Measurements from ENCODE around the gene KLHL13.
"Not testable (repeated sequence)": the region's sequence is repeated elsewhere in the genome, so short reads cannot be mapped to it uniquely, and the experiment has no call there.

KLHL13 gene

DNA sequence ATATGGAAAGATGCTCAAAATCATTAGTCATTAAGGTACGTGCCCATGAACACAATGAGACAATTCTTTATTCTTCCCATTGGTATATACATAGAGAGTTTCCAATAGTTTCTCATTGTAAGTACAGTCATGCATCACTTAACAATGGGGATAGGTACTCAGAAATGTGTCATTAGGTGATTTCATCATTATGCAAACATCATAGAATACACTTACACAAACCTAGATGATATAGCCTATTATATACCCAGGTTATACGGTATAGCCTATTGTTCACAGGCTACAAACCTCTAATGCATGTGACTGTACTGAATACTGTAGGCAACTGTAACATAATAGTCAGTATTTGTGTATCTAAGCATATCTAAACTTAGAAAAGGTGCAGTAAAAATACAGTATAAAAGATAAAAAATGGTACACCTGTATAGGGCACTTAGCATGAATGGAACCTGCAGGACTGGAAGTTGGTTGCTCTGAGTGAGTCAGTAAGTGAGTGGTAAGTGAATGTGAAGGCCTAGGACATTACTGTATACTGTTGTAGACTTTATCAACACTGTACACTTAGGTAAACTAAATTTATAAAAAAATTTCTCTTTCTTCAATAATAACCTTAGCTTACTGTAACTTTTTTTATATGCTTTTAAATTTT, 49.6 kb downstream of the KLHL13 start:
- DNase-seq (ENCODE audit: low read depth): no peak

- DNase-seq (ENCODE audit: low read depth): no peak
These were observed 53.6 kb downstream of the KLHL13 start for GRCh38 chrX:118062817-118063615.

GRCh38 chrX:118062048-118062789, 54.4 kb downstream of the KLHL13 start:
- no peak for DNase-seq (ENCODE audit: low read depth)

GRCh38 chrX:118058924-118059323, 57.7 kb downstream of the KLHL13 start:
- no peak for DNase-seq (ENCODE audit: low read depth)

DNA sequence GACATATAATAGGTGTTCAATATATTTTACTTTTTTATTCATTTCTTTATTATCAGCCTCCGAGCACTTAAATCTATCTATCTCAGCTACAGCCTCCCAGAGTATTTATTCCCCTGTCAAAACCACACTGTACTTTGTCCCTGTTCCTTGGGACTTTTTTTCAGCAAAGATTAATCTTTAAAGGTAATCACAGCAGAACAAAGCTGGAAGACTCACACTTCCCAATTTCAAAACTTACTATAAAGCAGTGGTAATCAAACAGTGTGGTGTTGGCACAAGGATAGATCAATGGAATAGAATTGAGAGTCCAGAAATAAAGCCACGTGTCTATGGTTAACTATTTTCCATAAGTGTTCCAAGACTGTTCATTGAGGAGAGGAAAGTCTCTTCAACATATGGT, 59.7 kb downstream of the KLHL13 start:
- no peak for DNase-seq (ENCODE audit: low read depth)

- DNase-seq (ENCODE audit: low read depth): no peak
These were observed 66.9 kb downstream of the KLHL13 start for GRCh38 chrX:118049713-118050112.

- no peak for DNase-seq (ENCODE audit: low read depth)
These were observed 69.0 kb downstream of the KLHL13 start for GRCh38 chrX:118047446-118048186.

DNA sequence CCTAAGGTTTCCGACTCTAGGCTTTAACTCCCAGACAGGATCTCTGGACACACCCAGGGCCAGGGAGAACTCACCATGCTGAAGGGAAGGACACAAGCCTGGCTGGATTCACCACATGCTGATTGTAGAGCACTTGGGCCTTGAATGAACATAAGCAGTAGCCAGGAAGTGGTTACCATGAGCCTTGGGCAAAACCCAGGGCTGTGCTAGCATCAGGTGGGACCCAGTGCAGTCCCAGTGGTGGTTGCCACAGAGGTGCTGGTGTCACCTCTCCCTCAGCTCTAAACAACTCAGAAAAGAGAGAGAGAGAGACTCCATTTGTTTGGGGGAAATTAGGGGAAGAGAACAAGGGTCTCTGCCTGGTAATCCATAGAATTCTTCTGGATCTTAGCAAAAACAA, 77.0 kb downstream of the KLHL13 start:
- no peak for DNase-seq (ENCODE audit: low read depth)

DNA sequence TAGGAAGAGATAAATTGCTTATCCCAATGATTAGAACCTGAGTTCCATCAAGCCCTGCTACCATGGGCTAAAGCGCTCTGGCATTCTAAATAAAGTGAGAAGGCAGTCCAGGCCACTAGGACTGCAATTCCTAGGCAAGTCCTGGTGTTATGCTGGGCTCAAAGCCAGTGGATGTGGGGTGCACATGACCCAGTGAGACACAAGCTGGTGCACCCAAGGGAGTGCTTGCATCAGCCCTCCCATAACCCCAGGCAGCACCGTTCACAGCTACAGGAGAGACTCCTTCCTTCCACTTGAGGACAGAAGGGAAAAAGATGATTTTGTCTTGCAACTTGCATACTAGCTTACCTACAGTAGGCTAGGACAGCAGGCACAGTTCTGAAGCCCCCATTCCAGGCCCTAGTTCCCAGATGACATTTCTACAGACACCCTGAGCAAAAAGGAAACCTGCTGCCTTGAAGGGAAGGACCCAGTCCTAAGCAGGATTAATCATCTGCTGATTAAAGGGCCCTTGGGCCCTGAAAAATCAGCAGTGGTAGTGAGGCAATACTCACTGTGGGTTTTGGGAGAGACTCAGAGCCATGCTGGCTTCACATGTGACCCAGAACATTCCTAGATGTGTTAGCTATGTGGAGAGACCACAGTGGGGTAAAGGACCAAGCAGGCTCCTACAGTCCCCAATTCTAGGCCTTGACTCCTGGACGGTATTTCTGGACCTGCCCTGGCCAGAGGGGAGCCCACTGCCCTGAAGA, 77.8 kb downstream of the KLHL13 start:
- DNase-seq (ENCODE audit: low read depth): no peak

GRCh38 chrX:118026631-118027030, 90.0 kb downstream of the KLHL13 start:
- DNase-seq (ENCODE audit: low read depth): no peak

DNA sequence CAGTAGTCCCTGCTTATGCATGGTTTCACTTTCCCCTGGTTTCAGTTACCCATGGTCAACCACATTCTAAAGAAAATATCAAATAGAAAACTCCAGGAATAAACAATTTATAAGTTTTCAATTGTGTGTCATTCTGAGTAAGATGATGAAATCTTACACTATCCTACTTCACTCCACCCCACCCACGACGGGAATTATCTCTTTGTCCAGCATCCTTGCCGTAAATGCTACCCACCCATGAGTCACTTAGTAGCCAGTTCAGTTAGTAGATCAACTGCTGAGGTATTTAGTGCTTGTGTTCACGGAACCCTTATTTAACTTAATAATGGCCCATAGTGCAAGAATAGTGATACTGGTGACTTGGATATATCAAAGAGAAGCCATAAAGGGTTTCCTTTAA, 91.4 kb downstream of the KLHL13 start:
- no peak for DNase-seq (ENCODE audit: low read depth)

DNA sequence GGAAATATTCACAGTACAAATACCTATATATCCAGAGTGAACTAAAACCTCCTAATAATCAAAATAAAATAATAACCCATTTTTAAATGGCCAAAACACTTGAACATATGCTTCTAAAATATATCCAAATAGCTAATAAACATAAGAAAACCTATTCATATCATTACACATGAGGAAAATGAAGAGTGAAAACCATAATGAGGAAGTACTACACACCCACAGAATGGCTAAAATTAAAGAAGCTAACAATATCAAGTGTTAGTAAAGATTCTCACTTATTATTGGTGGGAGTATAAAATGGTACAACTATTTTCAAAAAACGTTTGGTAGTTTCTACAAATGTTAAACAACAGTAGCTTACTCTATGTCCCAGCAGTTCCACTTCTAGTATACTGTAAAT, 92.1 kb downstream of the KLHL13 start:
- DNase-seq (ENCODE audit: low read depth): no peak

GRCh38 chrX:118022753-118023152, 93.9 kb downstream of the KLHL13 start:
- DNase-seq (ENCODE audit: low read depth): no peak

DNA sequence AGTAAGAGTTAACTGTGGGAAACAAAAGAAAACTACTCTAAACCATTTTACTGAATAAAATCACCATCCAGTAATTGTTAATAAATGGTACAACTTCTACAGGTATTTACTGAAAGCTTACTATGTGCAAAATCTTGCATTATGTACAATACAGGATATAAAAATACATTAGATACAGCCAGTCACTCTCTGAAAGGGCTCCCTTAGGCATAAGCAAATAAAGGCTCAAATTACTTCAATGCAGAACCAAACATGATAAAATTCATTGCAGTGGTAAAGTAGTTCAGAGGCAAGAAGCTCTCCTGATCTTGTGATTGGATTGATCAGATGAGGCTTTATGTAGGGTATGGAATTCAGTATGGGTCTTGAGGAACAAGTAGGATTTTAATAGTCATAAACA, 100.2 kb downstream of the KLHL13 start:
- no peak for DNase-seq (ENCODE audit: low read depth)

DNA sequence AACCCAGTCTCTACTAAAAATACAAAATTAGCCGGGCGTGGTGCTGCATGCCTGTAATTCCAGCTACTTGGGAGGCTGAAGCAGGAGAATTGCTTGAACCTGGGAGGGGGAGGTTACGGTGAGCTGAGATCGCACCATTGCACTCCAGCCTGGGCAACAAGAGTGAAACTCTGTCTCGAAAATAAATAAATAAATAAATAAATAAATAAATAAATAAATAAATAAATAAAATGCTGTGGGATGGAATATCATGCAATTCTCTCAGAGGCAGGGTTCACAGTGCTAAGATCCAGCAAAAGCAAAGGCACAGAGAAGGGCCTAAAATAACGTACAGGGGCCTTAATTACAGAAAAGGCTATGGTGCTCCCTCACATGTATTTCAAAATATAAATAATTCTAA, 114.2 kb downstream of the KLHL13 start:
- DNase-seq (ENCODE audit: low read depth): not testable (repeated sequence)

GRCh38 chrX:118000518-118000917, 116.1 kb downstream of the KLHL13 start:
- DNase-seq (ENCODE audit: low read depth): no peak

- no peak for DNase-seq (ENCODE audit: low read depth)
These were observed 118.4 kb downstream of the KLHL13 start for GRCh38 chrX:117998171-117998570.

DNA sequence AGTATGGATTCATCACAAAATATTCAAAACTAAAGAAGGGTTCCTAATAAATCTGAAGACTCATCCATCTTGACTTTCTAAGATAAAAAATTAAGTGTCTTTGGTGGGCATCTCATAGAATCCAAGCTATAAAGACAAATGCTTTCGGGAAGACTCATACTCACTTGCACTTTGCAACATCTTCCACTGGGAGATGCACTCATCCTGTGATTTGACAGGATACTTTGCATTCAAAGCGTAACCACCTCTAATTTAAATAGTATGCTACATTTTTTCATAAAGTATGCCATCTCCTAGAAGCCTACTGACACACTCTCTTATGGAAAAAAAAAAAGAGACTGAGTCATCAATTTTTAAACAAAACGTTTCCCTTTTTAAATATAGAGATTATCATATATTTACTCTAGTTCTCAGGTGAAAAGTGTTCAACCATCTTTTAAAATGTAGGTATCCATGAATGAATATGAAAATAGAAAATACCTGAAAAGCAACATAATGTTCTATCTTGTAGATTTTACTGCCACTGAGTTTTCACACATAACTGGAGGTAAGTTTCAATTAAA, 119.6 kb downstream of the KLHL13 start:
- no peak for DNase-seq (ENCODE audit: low read depth)

- DNase-seq (ENCODE audit: low read depth): no peak
These were observed 120.2 kb downstream of the KLHL13 start for GRCh38 chrX:117996408-117996807.

DNA sequence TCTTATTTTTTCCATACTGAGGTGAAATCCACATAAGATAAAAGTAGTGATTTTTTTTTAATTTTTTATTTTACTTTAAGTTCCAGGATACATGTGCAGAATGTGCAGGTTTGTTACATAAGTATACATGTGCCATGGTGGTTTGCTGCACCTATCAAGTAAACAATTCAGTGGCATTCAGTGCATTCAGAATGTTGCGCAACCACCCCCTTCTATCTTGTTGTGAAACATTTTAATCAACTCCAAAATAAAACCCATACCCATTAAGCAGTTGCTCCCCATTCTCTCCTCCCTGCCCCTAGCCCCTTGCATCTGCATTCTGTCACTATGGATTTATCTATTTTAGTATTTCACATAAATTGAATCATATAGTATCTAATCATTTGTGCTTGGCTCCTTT, 121.2 kb downstream of the KLHL13 start:
- no peak for DNase-seq (ENCODE audit: low read depth)

GRCh38 chrX:117992192-117992723, 124.4 kb downstream of the KLHL13 start:
- DNase-seq (ENCODE audit: low read depth): no peak

Measured in stimulated activated CD8-positive, alpha-beta memory T cell treated with anti-CD3 and anti-CD28 coated beads, Interleukin-12 subunit alpha, Interleukin-12 subunit beta, amount 100 ng/mL, for 1 hour (primary cell).